HepG2 (cell line): ENCODE measurements around the gene TM2D1. TPM values are rescaled to one million over a fixed set of nuclear protein-coding genes. Genes with fewer than 3 reads are reported as not detected.

Experiments used
- CENPBD1 ChIP-seq: sonication (generic); formaldehyde crosslinking; IDR thresholded peaks from 2 replicates; pipeline ENCODE4 v1.8.0; 2022; ENCODE audit warnings: missing genetic modification reagents, low read depth, mild to moderate bottlenecking, borderline replicate concordance
- HNRNPUL1 ChIP-seq: fragments of 200-400 bp; formaldehyde crosslinking; IDR thresholded peaks from 2 replicates; pipeline ENCODE4 v1.6.1; 2017; ENCODE audit warnings: low read depth, mild to moderate bottlenecking, low read length, moderate library complexity
- NFE2L2 ChIP-seq: fragments of 150-350 bp; IDR thresholded peaks from 2 replicates; pipeline ENCODE4 v1.6.1; 2014; ENCODE audit warnings: low read length
- NFKBIZ ChIP-seq: IDR thresholded peaks from 2 replicates; pipeline ENCODE4 v1.6.1; 2018; ENCODE audit warnings: missing genetic modification reagents, missing compliant biosample characterization
- NR0B2 ChIP-seq: sonication (generic); formaldehyde crosslinking; IDR thresholded peaks from 2 replicates; pipeline ENCODE4 v1.4.0; 2020; ENCODE audit warnings: mild to moderate bottlenecking, missing genetic modification reagents
- PRDM15 ChIP-seq: sonication (generic); formaldehyde crosslinking; IDR thresholded peaks from 2 replicates; pipeline ENCODE4 v1.4.0; 2020; ENCODE audit warnings: missing genetic modification reagents
- RXRA ChIP-seq: sonication (generic); formaldehyde crosslinking; IDR thresholded peaks from 2 replicates; pipeline ENCODE4 v1.5.1; 2020; ENCODE audit warnings: missing genetic modification reagents
- ZBTB40 ChIP-seq, 2 experiments: fragments of 450-650 bp in 1 of 2; sonication (generic) in 1 of 2; formaldehyde crosslinking in 1 of 2; IDR thresholded peaks; 2 replicates each; pipeline versions ENCODE4 v1.6.1 to v1.8.0; 2016 to 2022; ENCODE audit warnings: antibody characterized with exemption in 1 of 2, mild to moderate bottlenecking in 1 of 2, missing genetic modification reagents in 1 of 2
- ZBTB42 ChIP-seq: sonication (generic); formaldehyde crosslinking; IDR thresholded peaks from 2 replicates; pipeline ENCODE4 v1.5.0; 2020; ENCODE audit warnings: mild to moderate bottlenecking, missing genetic modification reagents
- ZBTB44 ChIP-seq: sonication (generic); formaldehyde crosslinking; IDR thresholded peaks from 2 replicates; pipeline ENCODE4 v1.4.0; 2020; ENCODE audit warnings: missing genetic modification reagents
- ZNF235 ChIP-seq: sonication (generic); formaldehyde crosslinking; IDR thresholded peaks from 2 replicates; pipeline ENCODE4 v1.8.1; 2023; ENCODE audit warnings: mild to moderate bottlenecking, missing genetic modification reagents, borderline replicate concordance
- ZNF30 ChIP-seq: sonication (generic); formaldehyde crosslinking; IDR thresholded peaks from 2 replicates; pipeline ENCODE4 v1.5.0; 2020; ENCODE audit warnings: mild to moderate bottlenecking, missing genetic modification reagents
- polyA plus RNA-seq, 8 experiments: library from polyadenylated mRNA; depleted of rRNA in 3 of 8; stranded (reverse) in 7 of 8; unstranded in 1 of 8; fragments of >200 nt; fragmentation: Illumina TruSeq in 4 of 8; extraction: Trizol in 4 of 8; gene quantifications; 2 replicates each; pipeline versions ENCODE4 v1.2.1 to v1.2.3, GENCODE V29; 2011 to 2016; ENCODE audit warnings: low read depth in 4 of 8, missing spikeins in 1 of 8, mixed read lengths in 1 of 8; ENCODE audit not compliant: insufficient read depth in 1 of 8
- total RNA-seq, 5 experiments: library from RNA; depleted of rRNA; stranded (reverse); fragments of >200 nt; fragmentation: Illumina TruSeq; extraction: Trizol; gene quantifications; 2 replicates each; pipeline ENCODE4 v1.2.3, GENCODE V29; 2016; ENCODE audit warnings: low read depth in 1 of 5

The TM2D1 gene
- total and polyA plus RNA-seq, 2 of the 13 experiments (the other 11 are each of a cell fraction or from before 2014, with no cell fraction given): 26.6 to 49.0 TPM

GRCh38 chr1:61724813-61725694, at the start of gene TM2D1 (continued):
- TF ChIP-seq ZBTB40 (IDR thresholded peaks at IDR 0.05): peak; percentile 33; the same call in 1 of the 2 replicates
- TF ChIP-seq ZBTB40 (CRISPR knock-in tag; IDR thresholded peaks at IDR 0.05): peak; percentile 69
- no peak for TF ChIP-seq NFE2L2
- TF ChIP-seq NR0B2 (CRISPR knock-in tag): peak; percentile 83
- TF ChIP-seq HNRNPUL1: no peak
- no peak for TF ChIP-seq ZBTB44
- TF ChIP-seq PRDM15 (CRISPR knock-in tag): no peak
- peak; percentile 99 for TF ChIP-seq ZNF235 (CRISPR knock-in tag)
- TF ChIP-seq RXRA (CRISPR knock-in tag): peak; percentile 74
- peak; percentile 87; the same call in 1 of the 2 replicates for TF ChIP-seq ZNF30 (CRISPR knock-in tag)
- no peak for TF ChIP-seq CENPBD1 (CRISPR knock-in tag)
- no peak for TF ChIP-seq ZBTB42 (CRISPR knock-in tag)
- peak; percentile 61; the same call in 1 of the 2 replicates for TF ChIP-seq NFKBIZ (CRISPR knock-in tag)
